Endothelial cell of umbilical vein (primary cell): Measurements from ENCODE around the gene ZBTB48. TPM values are rescaled to one million over a fixed set of nuclear protein-coding genes. Genes with fewer than 3 reads are reported as not detected.

Experiments
- BruUV-seq: library from RNA; stranded (reverse); fragments of 400-500 nt; replicated peaks from 2 replicates; lab custom pipeline; 2021; lab: Mats Ljungman, UMichigan
- CTCF ChIA-PET: fragments of 300-600, 350-600 bp; sonication (Branson Sonifier 250); formaldehyde crosslinking; loops from one replicate; lab custom pipeline; 2021; ENCODE audit warnings: antibody characterized with exemption, inconsistent platforms; lab: Charles Lee
- POLR2A ChIA-PET: fragments of 300-600, 350-600 bp; sonication (Branson Sonifier 250); formaldehyde crosslinking; loops from one replicate; lab custom pipeline; 2021; ENCODE audit warnings: antibody characterized with exemption, inconsistent platforms; lab: Charles Lee
- DNase-seq: peaks from one replicate; pipeline ENCODE4 v3.0.0-alpha.2; 2011; ENCODE audit warnings: low read depth, low spot score
- FAIRE-seq: peaks from 2 replicates; lab custom pipeline; 2011; peaks lifted over from hg19 to GRCh38; lab: Jason Lieb, UNC
- H2AFZ ChIP-seq: 2 replicates; pipeline ENCODE4 v1.6.0; 2012; ENCODE audit warnings: low read depth, low read length, control low read depth, inconsistent platforms
- H3K27ac ChIP-seq: 2 replicates; pipeline ENCODE4 v1.5.1; 2011; ENCODE audit warnings: low read depth, mild to moderate bottlenecking, control low read depth, low read length, moderate library complexity; ENCODE audit not compliant: insufficient read depth
- H3K27me3 ChIP-seq, 2 experiments: 2 replicates each; pipeline versions ENCODE4 v1.6.0 to v1.6.1; 2011; ENCODE audit warnings: low read length in 2 of 2, mixed read lengths in 1 of 2; ENCODE audit not compliant: control insufficient read depth in 2 of 2, insufficient read depth in 2 of 2
- H3K36me3 ChIP-seq, 2 experiments: 2 replicates in 1 of 2; 3 replicates in 1 of 2; pipeline ENCODE4 v1.5.1; 2011; ENCODE audit warnings: low read length in 2 of 2, mild to moderate bottlenecking in 1 of 2, moderate library complexity in 1 of 2; ENCODE audit not compliant: control insufficient read depth in 2 of 2, insufficient read depth in 2 of 2; ENCODE audit errors: extremely low read depth in 1 of 2
- H3K4me1 ChIP-seq: 3 replicates; pipeline ENCODE4 v1.5.1; 2011; ENCODE audit warnings: mild to moderate bottlenecking, low read length; ENCODE audit not compliant: control insufficient read depth, insufficient read depth; ENCODE audit errors: extremely low read depth
- H3K4me2 ChIP-seq: 2 replicates; pipeline ENCODE4 v1.6.1; 2011; ENCODE audit warnings: low read length, control low read depth, mixed read lengths; ENCODE audit not compliant: insufficient read depth
- H3K4me3 ChIP-seq, 3 experiments: fragments of 200-600 bp in 1 of 3; sonication (generic), shearing (Covaris generic) in 1 of 3; replicated peaks in 1 of 3; 2 replicates each; pipeline ENCODE4 v1.5.1; 2011 to 2016; ENCODE audit warnings: control low read depth in 3 of 3, low read length in 3 of 3, mild to moderate bottlenecking in 2 of 3, inconsistent platforms in 1 of 3, low read depth in 1 of 3, moderate library complexity in 1 of 3; ENCODE audit not compliant: insufficient read depth in 1 of 3
- H3K79me2 ChIP-seq: 2 replicates; pipeline ENCODE4 v1.6.0; 2012; ENCODE audit warnings: low read length, inconsistent platforms; ENCODE audit not compliant: control insufficient read depth, insufficient read depth
- H3K9ac ChIP-seq: replicated peaks from 2 replicates; pipeline ENCODE3; 2011; ENCODE audit warnings: low read length, control low read depth; ENCODE audit not compliant: insufficient read depth; ENCODE audit errors: extremely low read depth
- H3K9me1 ChIP-seq: replicated peaks from 3 replicates; pipeline ENCODE4 v1.6.0; 2011; ENCODE audit warnings: mild to moderate bottlenecking, low read length; ENCODE audit not compliant: control insufficient read depth, insufficient read depth; ENCODE audit errors: extremely low read depth
- H3K9me3 ChIP-seq: replicated peaks from 2 replicates; pipeline ENCODE4 v1.5.1; 2012; ENCODE audit warnings: low read length, inconsistent platforms; ENCODE audit not compliant: control insufficient read depth, insufficient read depth
- H4K20me1 ChIP-seq: replicated peaks from 2 replicates; pipeline ENCODE3; 2011; ENCODE audit warnings: mild to moderate bottlenecking, low read length; ENCODE audit not compliant: control insufficient read depth, insufficient read depth; ENCODE audit errors: extremely low read depth
- CTCF ChIP-seq, 2 donors: IDR thresholded peaks; 1 replicate in 1 of 2; 2 replicates in 1 of 2; pipeline ENCODE4 v1.5.1; 2011; ENCODE audit warnings: low read length in 2 of 2, mild to moderate bottlenecking in 2 of 2, moderate library complexity in 2 of 2, control low read depth in 1 of 2, inconsistent platforms in 1 of 2, low read depth in 1 of 2; ENCODE audit not compliant: insufficient read depth in 1 of 2; ENCODE audit errors: extremely low read depth in 1 of 2
- EZH2 ChIP-seq: IDR thresholded peaks from 2 replicates; pipeline ENCODE4 v1.6.1; 2012; ENCODE audit warnings: borderline replicate concordance, low read depth, mild to moderate bottlenecking, moderate library complexity, low read length, inconsistent platforms; ENCODE audit not compliant: severe bottlenecking
- FOS ChIP-seq: IDR thresholded peaks from 2 replicates; pipeline ENCODE4 v1.6.1; 2011; ENCODE audit warnings: mild to moderate bottlenecking, low read length, moderate library complexity, borderline replicate concordance; ENCODE audit not compliant: insufficient read depth
- GATA2 ChIP-seq: IDR thresholded peaks from 2 replicates; pipeline ENCODE4 v1.7.0; 2011; ENCODE audit warnings: low read depth, mild to moderate bottlenecking, moderate library complexity, mixed read lengths, low read length; ENCODE audit not compliant: insufficient read length, insufficient read depth
- JUN ChIP-seq: IDR thresholded peaks from 2 replicates; pipeline ENCODE4 v1.6.1; 2011; ENCODE audit warnings: borderline replicate concordance, low read depth; ENCODE audit not compliant: insufficient read length, insufficient read depth
- MAX ChIP-seq: IDR thresholded peaks from 2 replicates; pipeline ENCODE4 v1.6.1; 2011; ENCODE audit not compliant: insufficient read depth, insufficient read length
- MYC ChIP-seq: IDR thresholded peaks from one replicate; pipeline ENCODE4 v1.6.1; 2011; ENCODE audit warnings: mild to moderate bottlenecking, low read depth, low read length
- POLR2A ChIP-seq: IDR thresholded peaks from 2 replicates; pipeline ENCODE4 v1.6.1; 2012; ENCODE audit warnings: low read depth, mild to moderate bottlenecking, control low read depth, low read length
- POLR2AphosphoS5 ChIP-seq: IDR thresholded peaks from 2 replicates; pipeline ENCODE4 v1.6.1; 2012; ENCODE audit warnings: low read depth, mild to moderate bottlenecking, control low read depth, low read length, moderate library complexity; ENCODE audit not compliant: insufficient read depth
- dilution Hi-C: fragments of 300-500 bp; cut with MboI; formaldehyde crosslinking; loops from one replicate; pipeline ENCODE4 v1.15.0; 2019; ENCODE audit warnings: low sequenced_read_pairs; ENCODE audit not compliant: extremely low pct_ligation_motif_present
- intact Hi-C: fragments of 100-400 bp; cut with micrococcal nuclease; formaldehyde crosslinking; loops from one replicate; pipeline ENCODE4 v1.10.0; 2022
- polyA plus RNA-seq, 4 experiments: library from polyadenylated mRNA; depleted of rRNA in 3 of 4; stranded (reverse) in 3 of 4; unstranded in 1 of 4; fragments of >200 nt; gene quantifications; 2 replicates each; pipeline versions ENCODE4 v1.2.1 to v1.2.3, GENCODE V29; 2011 to 2012; ENCODE audit warnings: missing spikeins in 1 of 4
- total RNA-seq: library from RNA; stranded (reverse); gene quantifications from 2 replicates; pipeline ENCODE4 v1.2.3, GENCODE V29; 2021

ZBTB48 gene
- total and polyA plus RNA-seq, 2 donors (not counting 3 experiments of a cell fraction or from before 2014, with no cell fraction given) = 20.9 to 25.1 TPM

- H3K4me3 ChIP-seq = peak overlapping the region; percentile 57 to 98 (median 65)
- FAIRE-seq = no peak
- CTCF ChIA-PET = interaction anchor here (1.0 to 1.8 kb wide), 7 partner anchors 18 to 94 kb away, joined by 4 to 15 read pairs (median 6); partner anchors contain the start of genes NOL9 and TAS1R1
- POLR2A ChIA-PET = interaction anchor here (0.7 to 2.0 kb wide), 5 partner anchors 20 to 115 kb away, joined by 3 to 6 read pairs (median 5); partner anchors contain the start of gene KLHL21
- H3K9me3 ChIP-seq = no peaks in the 10 kb centered on the region
- peak overlapping the region; percentile 75 for H3K4me2 ChIP-seq
- no peaks in the 10 kb centered on the region for H3K27me3 ChIP-seq
- peak overlapping the region; percentile 41 for H3K27ac ChIP-seq
- H3K36me3 ChIP-seq = no peaks in the 10 kb centered on the region
- DNase-seq = no peak
- peak overlapping the region; percentile 65 for H2AFZ ChIP-seq
- peaks cover 11% of the 10 kb centered on the region for H3K79me2 ChIP-seq
- H3K4me1 ChIP-seq = peaks cover 14% of the 10 kb centered on the region
- H3K9ac ChIP-seq = peak overlapping the region; percentile 39
- TF ChIP-seq JUN (no peak), GATA2 (no peak), FOS (no peak), MYC (no peak), CTCF (IDR thresholded peaks at IDR 0.05; ENCODE audit: extremely low read depth in 1 of 2, insufficient read depth in 1 of 2, low read depth in 1 of 2, low read length in 2 of 2) (no peak), POLR2A (no peak), EZH2 (no peak), POLR2AphosphoS5 (no peak), MAX (no peak)
- H4K20me1 ChIP-seq = no peaks in the 10 kb centered on the region
- intact Hi-C loops (loop anchor here (1.0 kb wide), 2 partner anchors 21 to 33 kb away; partner anchors contain the start of gene PHF13), dilution Hi-C loops (no loop called here)
- H3K9me1 ChIP-seq = no peaks in the 10 kb centered on the region
- BruUV-seq = TSS peak; percentile 47
Observed at GRCh38 chr1:6580119-6580592, 362 bp downstream of the ZBTB48 start.
